NCI-H524 treated with DMSO at 0.1 percent for 48 hours (cell line): ENCODE measurements around the gene C5AR2.
"Not testable (repeated sequence)": the region's sequence is repeated elsewhere in the genome, so short reads cannot be mapped to it uniquely, and the experiment has no call there.

Experiments used
- DNase-seq: peaks from one replicate; lab custom pipeline; 2025; lab: John Stamatoyannopoulos, UW

The C5AR2 gene

GRCh38 chr19:47323872-47324271 lies 8.1 kb upstream of the C5AR2 start:
- DNase-seq: no peak

DNA sequence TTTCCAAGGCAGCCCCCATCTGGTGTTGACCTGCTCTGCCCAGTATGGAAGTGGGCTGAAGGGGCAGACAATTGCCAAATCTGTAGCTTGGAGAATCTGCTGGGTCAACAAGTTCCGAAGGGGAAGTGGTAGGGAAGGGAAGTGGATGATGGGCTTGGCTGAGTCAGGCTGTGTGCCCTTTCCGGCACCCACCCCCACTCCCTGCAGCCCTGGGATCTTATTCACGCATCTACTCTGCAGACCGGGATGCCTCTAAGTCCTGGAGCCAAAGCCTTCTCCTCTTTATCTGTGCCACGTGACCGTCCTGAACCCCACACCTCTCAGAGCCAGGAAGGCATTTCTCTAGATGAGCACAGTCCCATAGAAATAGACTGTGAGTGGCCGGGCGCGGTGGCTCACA lies 7.5 kb upstream of the C5AR2 start:
- DNase-seq: no peak

DNA sequence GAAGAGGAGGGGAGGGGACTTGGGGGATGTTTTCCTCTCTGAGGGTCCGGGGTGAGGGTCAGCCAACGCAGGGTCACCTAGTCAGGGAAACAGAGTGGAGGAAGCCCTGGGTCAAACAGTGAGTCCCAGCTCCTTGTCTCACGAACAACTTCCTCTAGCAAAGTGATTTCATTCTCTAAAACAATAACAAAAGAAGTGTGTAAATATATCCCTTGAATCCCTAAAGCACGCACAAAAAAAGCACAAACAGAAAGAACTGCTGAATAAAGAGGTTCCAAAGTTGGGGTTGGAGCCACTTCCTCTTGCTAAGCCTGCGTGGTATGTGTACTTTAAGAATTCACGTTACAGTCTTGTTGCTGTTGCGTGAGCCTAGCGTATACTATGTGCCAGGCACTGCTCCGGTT lies 1.5 kb upstream of the C5AR2 start:
- no peak for DNase-seq

GRCh38 chr19:47331490-47331889 lies 485 bp upstream of the C5AR2 start:
- DNase-seq: no peak

DNA sequence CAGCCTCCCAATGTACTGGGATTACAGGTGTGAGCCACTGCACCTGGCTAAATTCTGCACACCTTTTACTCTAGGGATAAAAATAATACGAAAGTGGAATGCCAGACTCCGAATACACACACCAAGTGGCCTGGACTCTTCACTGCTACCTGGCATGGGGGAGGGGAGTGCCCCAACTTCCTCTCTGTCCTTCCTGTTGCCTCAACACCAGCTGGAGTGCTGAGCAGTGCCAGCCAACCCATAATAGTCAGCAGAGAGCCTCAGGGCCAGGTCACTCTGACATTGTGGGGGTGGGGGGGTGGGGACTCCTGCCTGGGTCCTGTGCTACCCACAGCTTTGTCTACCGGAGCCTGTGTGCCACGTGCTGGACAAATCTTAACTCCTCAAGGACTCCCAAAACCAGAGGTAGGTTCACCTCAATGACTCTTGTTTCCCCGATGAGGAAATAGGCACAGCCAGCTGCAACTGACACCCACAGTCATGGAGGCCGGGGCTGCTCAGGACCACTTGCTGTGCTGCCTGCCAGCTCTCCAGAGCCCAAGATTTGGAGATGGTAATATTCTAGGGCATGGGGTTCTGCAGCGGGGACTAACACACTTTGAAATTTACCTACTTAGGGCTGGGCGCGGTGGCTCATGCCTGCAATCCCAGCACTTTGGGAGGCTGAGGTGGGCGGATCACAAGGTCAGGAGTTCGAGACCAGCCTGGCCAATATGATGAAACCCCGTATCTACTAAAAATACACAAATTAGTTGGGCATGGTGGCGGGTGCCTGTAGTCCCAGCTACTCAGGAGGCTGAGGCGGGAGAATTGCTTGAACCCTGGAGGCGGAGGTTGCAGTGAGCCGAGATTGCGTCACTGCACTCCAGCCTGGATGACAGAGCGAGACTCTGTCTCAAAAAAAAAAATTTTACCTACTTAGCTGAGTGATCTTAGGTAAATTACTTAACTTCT lies 5.1 kb downstream of the C5AR2 start:
- not testable (repeated sequence) for DNase-seq

- DNase-seq: no peak
Observed at GRCh38 chr19:47339196-47339880, 7.4 kb downstream of the C5AR2 start.

- no peak for DNase-seq
Observed at GRCh38 chr19:47340477-47341208, 8.7 kb downstream of the C5AR2 start.

- DNase-seq: no peak
Observed at GRCh38 chr19:47341734-47342133, 9.8 kb downstream of the C5AR2 start.

GRCh38 chr19:47343194-47343802 lies 11.3 kb downstream of the C5AR2 start:
- DNase-seq: no peak

DNA sequence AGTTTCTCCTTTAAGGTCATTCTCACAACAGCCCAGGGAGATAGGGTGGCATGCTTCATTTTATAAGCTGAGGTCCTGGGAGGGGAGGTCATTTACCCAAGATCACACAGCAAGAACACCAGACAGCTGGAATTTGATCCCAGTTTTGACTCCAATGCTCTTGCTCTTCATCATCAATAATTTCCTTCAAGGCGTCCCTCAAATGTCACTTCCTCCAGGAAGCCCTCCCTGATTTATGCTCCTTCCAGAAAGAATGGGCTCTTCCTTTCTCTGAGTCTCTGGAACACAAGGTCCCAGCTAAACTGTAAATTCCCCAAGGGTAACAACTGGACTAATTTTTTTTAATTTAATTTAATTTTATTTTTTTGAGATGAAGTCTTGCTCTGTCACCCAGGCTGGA lies 12.4 kb downstream of the C5AR2 start:
- no peak for DNase-seq

DNA sequence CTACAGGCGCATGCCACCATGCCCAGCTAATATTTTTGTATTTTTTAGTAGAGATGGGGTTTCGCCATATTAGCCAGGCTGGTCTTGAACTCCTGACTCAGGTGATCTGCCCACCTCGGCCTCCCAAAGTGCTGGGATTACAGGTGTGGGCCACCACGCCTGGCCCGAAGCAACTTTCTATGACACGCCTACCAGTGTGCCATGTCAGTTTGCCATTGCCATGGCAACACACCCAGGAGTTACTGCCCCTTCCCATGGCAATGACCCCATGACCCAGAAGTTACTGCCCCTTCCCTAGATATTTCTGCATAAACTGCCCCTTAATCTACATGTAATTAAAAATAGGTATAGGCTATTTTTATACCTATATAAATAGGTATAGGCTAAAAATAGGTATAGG lies 14.0 kb downstream of the C5AR2 start:
- not testable (repeated sequence) for DNase-seq

GRCh38 chr19:47348819-47349795 lies 17.1 kb downstream of the C5AR2 start, which contains the start of gene DHX34:
Gene DHX34, plus strand, starts transcription at chr19:47349315. Its CDS starts 3,716 bp downstream, at chr19:47353031.
- peak; percentile 95 for DNase-seq

GRCh38 chr19:47350630-47351029 lies 18.7 kb downstream of the C5AR2 start:
- no peak for DNase-seq

- DNase-seq: no peak
Observed at GRCh38 chr19:47351548-47351947, 19.6 kb downstream of the C5AR2 start.

DNA sequence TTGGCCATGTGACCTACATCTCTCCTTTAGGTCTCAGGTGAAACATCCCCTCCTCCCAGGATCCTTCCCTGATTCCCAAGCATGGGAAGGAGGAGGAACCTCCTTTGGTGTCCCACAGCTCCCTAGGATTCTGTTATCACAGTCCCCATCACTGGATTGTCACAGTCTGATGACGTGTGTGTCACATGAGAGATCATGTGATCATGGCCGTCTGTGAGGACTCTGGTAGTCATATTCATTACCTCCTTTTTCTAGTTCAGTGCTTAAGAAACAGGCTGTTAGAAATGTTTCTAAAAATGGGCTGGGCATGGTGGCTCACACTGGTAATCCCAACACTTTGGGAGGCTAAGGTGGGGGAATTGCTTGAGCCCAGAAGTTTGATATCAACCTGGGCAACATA lies 20.1 kb downstream of the C5AR2 start:
- DNase-seq: no peak

DNA sequence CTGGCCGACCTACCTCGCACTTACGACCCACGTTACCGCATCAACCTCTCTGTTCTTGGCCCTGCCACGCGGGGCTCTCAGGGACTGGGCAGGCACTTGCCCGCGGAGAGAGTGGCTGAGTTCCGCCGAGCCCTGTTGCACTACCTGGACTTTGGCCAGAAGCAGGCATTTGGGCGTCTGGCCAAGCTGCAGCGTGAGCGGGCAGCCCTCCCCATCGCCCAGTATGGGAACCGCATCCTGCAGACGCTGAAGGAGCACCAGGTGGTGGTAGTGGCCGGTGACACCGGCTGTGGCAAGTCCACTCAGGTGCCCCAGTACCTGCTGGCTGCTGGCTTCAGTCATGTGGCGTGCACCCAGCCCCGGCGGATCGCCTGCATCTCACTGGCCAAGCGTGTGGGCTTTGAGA lies 21.3 kb downstream of the C5AR2 start:
- no peak for DNase-seq

GRCh38 chr19:47356900-47357299 lies 24.9 kb downstream of the C5AR2 start:
- DNase-seq: no peak

- DNase-seq: no peak
Observed at GRCh38 chr19:47357788-47358680, 26.1 kb downstream of the C5AR2 start.

GRCh38 chr19:47358936-47359335 lies 27.0 kb downstream of the C5AR2 start:
- no peak for DNase-seq

- DNase-seq: no peak
Observed at GRCh38 chr19:47362321-47362720, 30.3 kb downstream of the C5AR2 start.
